ENCODE measurements around the gene RHBDL1. TPM values are rescaled to one million over a fixed set of nuclear protein-coding genes. Genes with fewer than 3 reads are reported as not detected.

Gene RHBDL1
- total and polyA plus RNA-seq, 2 of the 8 experiments (the other 6 are each of a cell fraction or from before 2014, with no cell fraction given): 4.0 to 8.1 TPM

DNA sequence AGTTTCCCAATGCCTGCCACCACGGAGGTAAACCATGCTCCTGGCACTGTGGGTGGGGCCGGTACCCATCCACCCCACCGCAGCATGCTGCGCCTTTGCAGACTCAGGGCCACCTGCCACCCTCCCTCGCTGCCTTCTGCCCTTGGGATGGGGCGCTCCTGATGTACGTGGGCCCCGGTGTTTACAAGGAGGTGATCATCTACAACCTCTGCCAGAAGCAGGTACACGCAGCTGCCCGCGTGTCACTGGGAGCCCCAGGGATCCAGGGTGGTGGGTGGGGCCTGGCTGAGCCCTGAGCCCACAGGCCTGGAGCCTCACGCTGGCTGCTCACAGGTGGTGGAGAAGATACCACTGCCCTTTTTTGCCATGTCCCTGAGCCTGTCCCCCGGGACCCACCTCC lies 8.9 kb upstream of the RHBDL1 start:
- H3K9ac ChIP-seq (replicated peaks in 1 of 4; ENCODE audit: extremely low read depth in 1 of 4, low read depth in 3 of 4, low read length in 3 of 4): no peak overlapping the region
- H4K8ac ChIP-seq (ENCODE audit: extremely low read depth, insufficient read depth, low read length): no peak overlapping the region
- no peak overlapping the region for H2BK5ac ChIP-seq (ENCODE audit: low read depth, low read length)
- no peak overlapping the region for H4K91ac ChIP-seq (replicated peaks; ENCODE audit: insufficient read length, low read length)
- peaks cover 5% of the 10 kb centered on the region; the same call in 1 of the 2 replicates for H3K23me2 ChIP-seq (ENCODE audit: low read depth, low read length)
- no peak overlapping the region for H3K23ac ChIP-seq (ENCODE audit: insufficient read length)
- peaks cover 13% of the 10 kb centered on the region for H3K79me1 ChIP-seq (ENCODE audit: low read depth, low read length)
- 92% methylated on average over 13 of the region's 13 CpGs; no CpG with 5 or more reads in 1 of the 2 experiments for WGBS, 2 experiments (ENCODE audit: extremely low coverage in 1 of 2, insufficient coverage in 1 of 2, insufficient read length in 1 of 2, insufficient replicate concordance in 2 of 2, low coverage in 1 of 2, low lambda C conversion rate in 2 of 2, missing lambda C conversion rate in 1 of 2)
- H2AK5ac ChIP-seq (ENCODE audit: low read depth, low read length): no peak overlapping the region
- H3K14ac ChIP-seq (ENCODE audit: insufficient read length): no peak overlapping the region
- H3K27ac ChIP-seq (ENCODE audit: low read depth, low read length): no peak overlapping the region
- H2BK120ac ChIP-seq (replicated peaks; ENCODE audit: low read depth, low read length): no peak overlapping the region
- ChIA-PET POLR2A (ENCODE audit: partially characterized antibody) (interaction anchor here (1.0 to 17.4 kb wide), 6 partner anchors 8 to 90 kb away, joined by 3 to 214 read pairs (median 5); partner anchors contain the start of genes JMJD8, RHBDL1, STUB1 and WFIKKN1), CTCF (ENCODE audit: partially characterized antibody) (interaction anchor here (1.3 to 12.0 kb wide), 6 partner anchors 12 to 90 kb away, joined by 3 to 104 read pairs (median 8); partner anchors contain the start of genes JMJD8, WDR24 and WDR90)
- peaks cover 5 to 23% (median 19%) of the 10 kb centered on the region in 4 experiments; a peak in 6 of 8 replicates for H3K36me3 ChIP-seq (ENCODE audit: control insufficient read depth in 2 of 4, insufficient read depth in 4 of 4, low read length in 3 of 4)
- TF ChIP-seq, protein P1, sequence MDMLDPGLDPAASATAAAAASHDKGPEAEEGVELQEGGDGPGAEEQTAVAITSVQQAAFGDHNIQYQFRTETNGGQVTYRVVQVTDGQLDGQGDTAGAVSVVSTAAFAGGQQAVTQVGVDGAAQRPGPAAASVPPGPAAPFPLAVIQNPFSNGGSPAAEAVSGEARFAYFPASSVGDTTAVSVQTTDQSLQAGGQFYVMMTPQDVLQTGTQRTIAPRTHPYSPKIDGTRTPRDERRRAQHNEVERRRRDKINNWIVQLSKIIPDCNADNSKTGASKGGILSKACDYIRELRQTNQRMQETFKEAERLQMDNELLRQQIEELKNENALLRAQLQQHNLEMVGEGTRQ (IDR thresholded peaks at IDR 0.05; ENCODE audit: low read length): no peak
- no peaks in the 10 kb centered on the region for H3K9me3 ChIP-seq (ENCODE audit: insufficient read depth in 2 of 2, low read depth in 1 of 2, low read length in 1 of 2)
- no peak overlapping the region for H2BK20ac ChIP-seq (ENCODE audit: low read length)
- DNase-seq (ENCODE audit: low read depth in 1 of 2, low spot score in 2 of 2) (no peak), FAIRE-seq (no peak)
- no peak overlapping the region for H2BK15ac ChIP-seq (ENCODE audit: low read length)
- H3K4me2 ChIP-seq (ENCODE audit: insufficient read depth in 1 of 2, low read depth in 2 of 2, low read length in 2 of 2): no peak overlapping the region
- peaks cover 0 to 13% of the 10 kb centered on the region in 2 experiments; a peak in 1 of 4 replicates for H3K79me2 ChIP-seq (ENCODE audit: control insufficient read depth in 1 of 2, insufficient read depth in 2 of 2, low read length in 2 of 2)
- H3K56ac ChIP-seq (replicated peaks; ENCODE audit: insufficient read length, low read depth, low read length): no peak overlapping the region
- H2BK12ac ChIP-seq (ENCODE audit: low read depth, low read length): no peak overlapping the region
- H3K27me3 ChIP-seq (replicated peaks in 1 of 4; ENCODE audit: control insufficient read depth in 3 of 4, extremely low read depth in 1 of 4, insufficient read depth in 3 of 4, low read length in 3 of 4): no peaks in the 10 kb centered on the region
- peaks cover 0 to 8% (median 5%) of the 10 kb centered on the region in 4 experiments; a peak in 5 of 7 replicates for H3K4me1 ChIP-seq (replicated peaks in 1 of 4; ENCODE audit: control insufficient read depth in 3 of 4, insufficient read depth in 4 of 4, low read length in 3 of 4)
- H3K4ac ChIP-seq (replicated peaks; ENCODE audit: insufficient read length, low read depth, low read length): no peak overlapping the region
- H4K5ac ChIP-seq (ENCODE audit: insufficient read length, low read depth, low read length): no peak overlapping the region
- H3K4me3 ChIP-seq (ENCODE audit: extremely low read depth in 1 of 4, insufficient read depth in 2 of 4, low read depth in 3 of 4, low read length in 4 of 4): no peak overlapping the region
- peaks cover 3 to 15% of the 10 kb centered on the region in 2 experiments for H4K20me1 ChIP-seq (replicated peaks in 1 of 2; ENCODE audit: control insufficient read depth in 1 of 2, insufficient read depth in 2 of 2, low read length in 2 of 2)
- H3K18ac ChIP-seq (ENCODE audit: extremely low read depth, low read length): no peak overlapping the region
- H2AFZ ChIP-seq (ENCODE audit: low read length): no peak overlapping the region
